HG03520 (cell line): ENCODE results near the gene ENTPD3.

ENCODE experiments used
- ATAC-seq: cut with Tn5 transposase; IDR thresholded peaks from one replicate; pipeline ENCODE4 v1.9.1; 2021; ENCODE audit warnings: mild to moderate bottlenecking, moderate library complexity; ENCODE audit not compliant: unreplicated experiment

ENTPD3 gene, protein sequence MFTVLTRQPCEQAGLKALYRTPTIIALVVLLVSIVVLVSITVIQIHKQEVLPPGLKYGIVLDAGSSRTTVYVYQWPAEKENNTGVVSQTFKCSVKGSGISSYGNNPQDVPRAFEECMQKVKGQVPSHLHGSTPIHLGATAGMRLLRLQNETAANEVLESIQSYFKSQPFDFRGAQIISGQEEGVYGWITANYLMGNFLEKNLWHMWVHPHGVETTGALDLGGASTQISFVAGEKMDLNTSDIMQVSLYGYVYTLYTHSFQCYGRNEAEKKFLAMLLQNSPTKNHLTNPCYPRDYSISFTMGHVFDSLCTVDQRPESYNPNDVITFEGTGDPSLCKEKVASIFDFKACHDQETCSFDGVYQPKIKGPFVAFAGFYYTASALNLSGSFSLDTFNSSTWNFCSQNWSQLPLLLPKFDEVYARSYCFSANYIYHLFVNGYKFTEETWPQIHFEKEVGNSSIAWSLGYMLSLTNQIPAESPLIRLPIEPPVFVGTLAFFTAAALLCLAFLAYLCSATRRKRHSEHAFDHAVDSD

DNA sequence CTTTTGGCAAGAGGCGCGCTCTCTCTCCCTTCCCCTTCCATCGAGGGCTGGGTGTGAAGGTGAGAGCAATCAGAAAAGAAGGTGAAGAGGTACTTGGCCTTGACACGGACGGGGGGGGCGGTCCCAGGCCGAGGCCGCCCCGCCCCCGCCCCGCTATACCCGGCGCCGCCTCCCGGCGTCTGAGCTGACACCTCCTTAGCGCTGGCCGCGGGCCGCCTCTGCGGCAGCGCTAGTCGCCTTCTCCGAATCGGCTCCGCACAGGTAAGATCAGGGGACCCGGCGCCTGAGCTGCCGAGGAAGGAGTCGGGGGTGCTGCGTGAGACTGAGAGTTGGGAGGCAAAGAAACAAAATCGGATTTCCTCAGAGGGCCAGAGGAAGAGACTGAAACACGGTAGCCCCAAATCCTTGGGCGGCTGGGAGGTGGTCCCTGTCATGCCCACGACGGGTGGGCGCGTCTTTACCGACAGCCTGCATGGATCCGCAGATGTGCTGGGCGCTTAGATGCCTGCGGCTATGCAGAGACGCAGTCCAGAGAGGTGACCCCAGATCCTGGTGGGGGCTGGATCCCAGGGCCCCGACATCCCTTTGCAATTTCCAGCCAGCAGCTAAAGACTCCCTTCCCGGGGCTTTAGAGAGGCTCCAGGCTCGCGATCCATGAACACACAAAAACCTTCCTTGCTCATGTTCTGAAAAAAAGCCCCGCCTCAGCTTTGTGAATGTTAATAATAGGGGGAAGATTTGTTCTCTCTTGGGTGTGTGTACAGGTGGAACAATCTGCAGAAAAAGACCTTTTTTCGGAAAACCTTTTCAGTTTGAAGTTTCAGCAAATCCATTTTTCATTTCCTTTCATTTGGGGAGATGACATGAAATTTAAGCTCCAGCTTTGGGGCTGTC, at the start of gene ENTPD3:
Gene ENTPD3, plus strand, starts transcription at position 184 of the 894 bp plus-strand sequence. CDS start 874 bp downstream, outside the sequence.
- ATAC-seq = no peak

DNA sequence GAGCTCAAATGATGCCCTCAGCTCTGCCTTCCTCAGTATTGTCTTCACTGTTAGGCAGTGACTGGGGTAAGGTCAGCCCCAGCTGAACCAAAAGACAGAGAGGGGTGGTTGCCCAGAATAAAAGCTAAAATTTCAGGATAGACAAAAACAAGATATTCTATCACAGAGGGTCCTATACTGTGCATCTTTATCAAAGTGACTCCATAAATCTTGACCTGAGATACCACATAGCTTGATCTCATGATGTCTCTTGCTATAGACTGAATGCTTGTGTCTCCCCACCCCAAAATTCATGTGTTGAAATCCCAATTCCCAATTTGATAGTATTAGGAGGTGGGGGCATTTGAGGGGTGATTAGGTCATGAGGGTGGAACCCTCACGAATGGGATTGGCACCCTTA, 47.1 kb upstream of the ENTPD3 start:
- ATAC-seq = no peak

DNA sequence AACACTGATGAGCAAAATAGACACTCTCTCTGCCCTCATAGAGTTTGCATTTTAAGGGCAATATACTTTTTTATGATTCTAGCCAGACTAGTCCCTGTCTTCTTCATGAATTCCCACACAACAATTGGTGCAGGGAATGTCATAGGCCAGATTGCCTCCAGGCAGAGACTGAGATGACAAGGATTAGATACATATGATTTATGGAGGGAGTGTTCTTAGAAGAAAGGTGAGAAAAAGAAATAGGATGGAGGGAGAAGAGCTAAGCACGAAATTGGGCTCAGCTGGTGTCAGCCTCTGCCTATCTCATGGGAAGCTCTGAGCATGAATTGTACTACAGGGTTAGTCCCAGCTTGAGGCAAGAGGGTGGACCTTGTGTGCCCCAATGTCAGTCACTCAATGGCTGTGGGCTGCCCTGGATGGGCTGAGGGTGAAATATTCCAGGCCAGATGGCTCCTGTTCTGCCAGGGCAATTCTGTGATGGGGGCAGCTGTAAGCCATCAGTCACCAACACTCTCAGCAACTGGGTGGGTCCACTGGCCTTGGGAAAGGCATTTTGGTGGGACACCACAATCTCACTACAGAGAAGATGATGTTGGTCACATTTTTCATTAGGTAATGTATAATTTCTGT, 46.3 kb upstream of the ENTPD3 start:
- ATAC-seq = no peak

DNA sequence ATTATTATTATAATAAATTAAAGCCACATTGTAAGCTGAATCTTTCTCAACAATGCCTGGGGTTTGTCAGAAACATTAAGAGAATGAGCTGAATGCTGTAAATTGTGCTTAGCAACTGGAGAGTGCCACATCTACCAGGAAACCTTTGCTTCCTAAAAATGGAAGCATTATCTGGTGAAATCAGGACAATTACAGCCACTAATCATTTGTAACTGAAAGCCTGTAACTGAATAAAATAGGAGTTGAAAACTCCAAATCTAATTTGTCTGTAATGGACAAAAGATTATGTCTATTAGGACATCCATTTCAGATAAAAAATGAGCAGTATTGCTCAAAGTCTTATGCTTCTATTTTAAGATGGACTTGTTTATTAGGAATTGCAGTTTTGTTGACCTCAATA, 45.3 kb upstream of the ENTPD3 start:
- ATAC-seq = no peak

DNA sequence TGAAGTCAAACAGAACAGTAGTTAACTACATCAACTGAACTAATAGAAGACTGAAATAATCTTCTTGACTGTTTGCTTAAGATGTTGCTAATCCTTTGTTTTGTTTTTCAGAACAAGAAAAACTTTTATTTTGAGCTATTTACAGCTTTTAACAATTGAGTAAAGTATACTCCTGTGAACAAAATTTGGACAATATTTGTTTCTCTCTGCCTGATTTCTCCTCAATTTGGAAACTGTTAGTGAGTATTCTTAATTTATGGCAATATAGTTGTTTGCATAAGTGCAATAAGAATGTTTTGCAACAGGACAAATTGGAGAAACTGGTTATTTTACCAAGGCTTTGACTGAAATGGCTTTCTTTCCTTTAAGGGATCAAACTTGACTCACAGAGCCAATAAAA, 36.5 kb upstream of the ENTPD3 start:
- ATAC-seq = no peak

DNA sequence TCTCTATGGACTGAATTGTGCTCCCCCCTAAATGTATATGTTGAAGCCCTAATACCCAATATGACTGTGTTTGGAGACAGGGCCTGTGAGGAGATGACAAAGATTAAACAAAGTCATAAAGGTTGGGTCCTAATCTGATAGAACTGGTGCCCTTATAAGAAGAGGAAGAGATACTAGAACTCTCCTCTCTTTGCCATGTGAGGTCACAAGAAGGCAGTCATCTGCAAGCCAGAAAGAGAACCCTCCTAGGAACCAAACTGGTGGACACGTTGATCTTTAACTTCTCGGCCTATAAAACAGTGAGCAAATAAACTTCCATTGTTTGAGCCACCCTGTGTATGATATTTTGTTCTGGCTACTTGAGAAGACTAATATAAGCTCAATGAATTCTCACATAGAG, 31.6 kb upstream of the ENTPD3 start:
- ATAC-seq = no peak

DNA sequence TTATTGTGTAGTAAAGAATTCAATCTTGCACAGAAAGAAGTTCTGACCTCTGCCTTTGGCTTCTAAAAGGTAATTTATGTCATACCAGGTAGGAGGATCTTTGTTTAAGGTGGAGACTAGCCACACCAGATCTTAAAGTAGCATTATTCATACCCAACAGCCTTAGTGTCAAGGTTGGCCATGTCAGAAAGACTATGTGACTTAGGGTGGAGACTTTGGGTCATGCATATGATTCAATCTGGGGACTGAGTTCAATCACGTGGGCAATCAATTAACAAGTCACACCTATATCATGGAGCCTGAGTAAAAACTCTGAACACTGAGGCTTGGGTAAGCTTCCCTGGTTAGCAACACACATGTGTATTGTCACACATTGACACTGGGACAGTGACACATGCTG, 28.5 kb upstream of the ENTPD3 start:
- no peak for ATAC-seq

DNA sequence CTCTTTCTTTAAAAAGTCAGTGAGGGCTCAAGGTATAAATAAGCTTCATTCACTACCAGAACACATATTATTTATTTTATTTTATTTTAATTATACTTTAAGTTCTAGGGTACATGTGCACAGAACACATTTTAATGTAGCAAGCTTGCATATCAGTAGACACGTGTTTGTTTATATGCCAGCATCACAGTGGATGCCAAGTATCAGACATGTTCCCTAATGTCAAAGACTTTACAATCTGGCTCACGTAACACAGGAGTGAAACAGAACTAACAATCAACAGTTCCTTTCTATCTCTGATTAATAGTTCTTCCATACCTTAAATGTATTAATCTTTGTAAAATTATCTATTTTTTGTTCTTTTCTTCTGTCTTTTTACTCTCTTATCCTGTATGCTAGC, 23.3 kb upstream of the ENTPD3 start:
- ATAC-seq = no peak

DNA sequence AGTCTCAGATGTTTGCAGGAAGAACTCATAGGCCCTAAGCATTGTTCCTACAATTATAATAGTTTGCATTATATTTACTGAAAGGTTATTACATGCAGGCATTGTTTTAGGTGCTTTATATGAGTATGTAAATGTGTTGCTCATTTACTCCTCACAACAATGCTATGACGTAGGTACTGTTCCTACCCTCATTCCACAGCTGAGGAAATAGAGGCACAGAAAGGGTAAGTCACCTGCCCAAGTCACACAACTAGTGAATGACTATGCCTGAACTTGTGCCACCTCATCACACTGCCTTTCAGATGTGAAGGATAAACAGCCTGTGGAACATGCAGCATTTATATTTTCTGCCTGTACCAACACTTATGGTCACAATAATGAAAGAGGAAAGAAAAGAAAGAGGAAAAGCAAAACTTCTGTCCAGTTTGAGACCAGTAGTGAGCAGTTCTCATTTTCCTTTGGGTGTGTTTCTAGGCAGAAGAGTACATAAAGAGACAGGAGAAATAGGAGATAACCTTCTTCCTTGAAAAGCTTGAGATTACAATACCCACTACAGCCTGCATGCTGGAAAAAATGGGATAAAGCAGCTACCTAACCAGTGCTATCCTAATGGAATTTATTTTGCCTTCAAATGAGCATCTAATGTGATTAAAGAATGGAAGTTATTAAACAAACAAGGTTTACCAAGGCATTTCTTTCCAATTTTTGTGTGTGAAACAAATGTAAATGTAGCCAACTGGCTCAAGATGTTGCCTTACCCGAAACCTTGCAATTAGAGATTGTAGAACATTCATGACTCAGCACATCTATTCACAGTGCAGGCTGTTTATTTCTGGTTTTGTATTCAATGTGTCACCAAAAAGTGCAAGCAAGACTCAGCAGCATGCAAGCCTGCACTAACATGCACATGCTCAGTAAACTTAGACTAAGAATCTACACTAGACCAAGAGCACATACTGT, 20.5 kb upstream of the ENTPD3 start:
- ATAC-seq = no peak

DNA sequence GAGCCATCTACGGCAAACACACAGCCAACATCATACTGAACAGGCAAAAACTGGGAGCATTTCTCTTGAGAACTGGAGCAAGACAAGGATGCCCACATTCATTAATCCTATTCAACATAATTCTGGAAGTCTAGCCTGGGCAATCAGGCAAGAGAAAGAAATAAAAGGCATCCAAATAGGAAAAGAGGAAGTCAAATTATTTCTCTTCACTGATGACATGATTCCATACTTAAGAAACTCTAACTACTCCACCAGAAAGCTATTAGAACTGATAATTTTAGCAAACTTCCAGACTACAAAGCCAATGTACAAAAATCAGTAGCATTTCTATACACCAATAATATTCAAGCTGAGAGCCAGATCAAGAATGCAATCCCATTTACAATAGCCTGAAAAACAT, 17.3 kb upstream of the ENTPD3 start:
- no peak for ATAC-seq

DNA sequence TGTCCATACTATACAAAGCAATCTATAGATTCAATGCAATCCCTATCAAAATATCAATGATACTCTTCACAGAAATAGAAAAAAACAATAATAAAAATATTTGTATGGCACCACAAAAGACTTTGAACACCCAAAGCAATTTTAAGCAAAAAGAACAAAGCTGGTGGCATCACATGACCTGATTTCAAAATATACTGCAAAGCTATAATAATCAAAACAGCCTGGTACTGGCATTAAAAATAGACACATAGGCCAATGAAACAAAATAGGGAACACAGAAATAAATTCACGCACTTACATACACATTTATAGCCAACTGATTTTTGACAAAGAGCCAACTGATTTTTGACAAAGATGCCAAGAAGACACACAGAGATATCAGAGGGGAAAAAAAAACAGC, 9.2 kb upstream of the ENTPD3 start:
- no peak for ATAC-seq

DNA sequence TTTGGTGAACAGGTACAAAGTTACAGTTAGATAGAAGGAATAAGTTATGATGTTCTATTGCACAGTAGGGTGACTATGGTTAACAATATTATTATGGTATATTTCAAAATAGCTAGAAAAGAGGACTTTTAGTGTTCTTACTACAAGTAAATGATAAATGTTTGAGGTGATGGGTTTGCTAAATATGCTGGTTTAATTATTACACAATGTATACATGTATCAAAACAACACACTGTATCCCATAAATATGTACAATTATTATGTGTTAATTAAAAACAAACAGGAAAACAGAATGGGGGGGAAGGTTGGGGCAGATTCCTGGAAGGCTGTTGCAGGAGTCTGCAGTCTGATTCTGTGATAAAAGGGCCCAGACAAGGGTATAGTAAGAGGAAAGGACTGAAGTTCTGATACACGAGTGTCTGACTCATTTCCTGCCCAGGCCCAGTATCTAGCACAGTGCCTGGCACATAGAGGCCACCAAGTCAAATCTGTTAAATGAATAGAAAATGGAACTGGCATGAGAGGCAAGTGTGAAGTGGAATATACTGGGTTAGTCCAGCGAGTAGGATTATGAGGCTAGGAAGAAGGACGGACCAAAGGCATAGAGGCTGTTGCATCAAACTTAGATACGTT, 7.2 kb upstream of the ENTPD3 start:
- ATAC-seq = no peak

DNA sequence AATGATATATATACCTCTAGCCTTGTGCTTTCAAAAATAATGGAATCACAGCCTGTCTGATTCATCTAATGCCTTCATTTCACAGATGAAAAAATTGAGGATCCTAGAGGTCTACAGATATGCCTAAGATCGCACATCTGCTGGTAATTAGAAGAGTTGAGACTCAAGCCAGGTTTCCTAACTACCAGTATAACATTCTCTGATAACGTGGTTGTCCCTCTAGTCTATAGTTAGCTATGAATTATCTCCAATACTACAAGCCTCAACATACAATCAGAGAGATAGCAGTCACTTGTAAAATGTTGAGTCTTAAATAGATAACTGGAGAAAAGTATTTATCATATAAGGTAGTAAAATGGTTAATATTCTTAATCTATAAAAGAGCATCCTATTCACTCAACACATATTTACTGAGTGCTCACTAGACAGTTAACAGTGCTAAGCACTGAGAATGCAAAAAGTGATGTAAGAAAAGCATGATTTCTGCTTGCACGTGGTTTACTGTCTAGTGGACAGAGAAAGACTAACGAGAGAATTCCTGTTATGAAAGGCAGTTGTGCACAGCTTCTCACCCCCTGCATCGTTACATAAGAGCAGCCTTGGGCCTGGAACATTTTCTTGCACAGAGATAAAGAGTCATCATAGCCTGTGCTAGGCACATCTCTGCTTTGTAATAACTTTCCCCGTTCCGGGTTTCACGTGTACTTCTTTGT, 4.9 kb upstream of the ENTPD3 start:
- ATAC-seq = no peak

DNA sequence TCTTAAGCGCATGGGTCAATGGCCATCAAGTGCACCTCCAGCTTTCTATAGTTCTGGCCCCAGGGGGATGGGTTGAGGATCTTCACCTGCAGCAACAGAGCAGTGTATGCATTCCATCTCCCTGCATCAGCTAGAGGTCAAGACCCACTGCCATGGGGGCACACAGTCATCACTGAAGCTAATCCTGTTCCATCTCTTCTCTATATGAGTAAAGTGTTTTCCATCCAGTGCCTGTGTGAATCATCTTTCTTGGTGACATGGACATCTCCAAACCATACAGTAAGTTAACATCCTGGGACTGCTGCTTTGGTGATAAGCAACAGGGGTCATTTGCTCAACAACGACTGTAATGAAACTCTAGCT, 4.4 kb upstream of the ENTPD3 start:
- ATAC-seq = no peak

DNA sequence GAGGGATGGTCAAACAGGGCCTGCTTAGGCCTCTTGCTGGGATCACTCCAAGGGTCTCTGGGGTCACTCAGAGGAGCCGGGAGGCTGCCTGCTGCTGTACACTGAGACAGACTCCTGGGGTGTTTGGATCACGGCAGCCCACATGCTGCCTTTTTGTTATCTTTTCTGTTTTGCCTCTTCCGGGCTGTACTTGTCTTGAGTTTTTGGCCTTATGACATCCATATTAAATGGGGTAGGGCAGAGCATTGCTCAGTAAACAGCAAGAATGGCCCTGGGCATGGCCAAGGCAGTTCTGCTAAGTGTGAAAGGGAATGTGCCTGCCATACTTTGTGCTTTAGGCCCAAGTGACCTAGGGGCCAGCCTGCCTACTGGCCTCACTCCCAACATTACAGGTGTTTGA, 771 bp upstream of the ENTPD3 start:
- ATAC-seq = no peak

DNA sequence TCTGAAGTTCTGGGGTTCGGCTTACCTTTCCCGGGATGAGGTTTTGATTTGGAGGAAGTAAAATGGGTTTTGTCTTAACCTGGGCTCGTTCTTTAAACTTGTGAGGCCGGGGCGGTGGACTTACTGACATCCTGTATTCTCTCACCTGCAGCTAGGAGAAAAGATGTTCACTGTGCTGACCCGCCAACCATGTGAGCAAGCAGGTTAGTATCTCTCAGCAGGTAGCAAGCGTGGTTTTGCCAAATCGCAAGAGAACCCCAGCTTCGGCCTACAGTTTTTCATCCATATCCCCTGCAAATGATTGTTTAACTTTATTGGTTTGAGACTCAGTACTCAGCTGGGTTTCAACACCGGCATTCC, 891 bp downstream of the ENTPD3 start:
- no peak for ATAC-seq

DNA sequence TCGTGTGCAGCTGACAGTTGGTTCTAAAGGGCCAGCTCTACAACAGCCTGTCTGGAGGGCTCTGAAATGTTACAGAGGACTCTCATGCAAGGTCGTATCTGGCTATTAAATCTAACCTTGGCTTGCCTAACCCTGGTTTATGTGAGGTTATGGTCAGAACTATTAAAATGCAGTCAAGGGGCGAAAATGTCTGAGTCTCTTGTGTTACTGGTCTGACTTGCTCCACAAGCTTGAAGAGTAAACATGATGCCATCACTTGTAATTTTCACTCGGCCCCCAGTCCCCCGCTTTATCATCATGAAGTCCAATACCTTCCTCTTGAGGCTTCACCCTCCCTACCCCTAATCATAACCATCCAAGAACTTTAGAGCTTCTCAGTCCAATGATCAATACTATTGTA, 9.4 kb downstream of the ENTPD3 start:
- no peak for ATAC-seq

DNA sequence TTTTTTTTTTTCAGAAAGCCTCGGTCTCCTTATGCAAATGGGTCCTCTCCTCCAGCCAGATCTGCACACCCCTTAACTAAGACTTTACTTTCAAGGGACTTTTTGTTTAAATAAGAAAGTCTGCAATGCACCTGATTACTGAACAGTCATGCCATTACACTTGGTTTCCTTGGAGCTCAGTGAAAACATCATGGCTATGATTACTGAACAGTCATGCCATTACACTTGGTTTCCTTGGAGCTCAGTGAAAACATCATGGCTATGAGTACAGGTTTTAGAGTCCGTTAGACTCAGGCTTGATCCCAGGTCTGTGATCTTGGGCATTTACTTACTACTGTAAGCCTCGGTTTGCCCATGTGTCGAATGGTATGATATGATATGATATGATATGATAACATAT, 10.1 kb downstream of the ENTPD3 start:
- no peak for ATAC-seq

DNA sequence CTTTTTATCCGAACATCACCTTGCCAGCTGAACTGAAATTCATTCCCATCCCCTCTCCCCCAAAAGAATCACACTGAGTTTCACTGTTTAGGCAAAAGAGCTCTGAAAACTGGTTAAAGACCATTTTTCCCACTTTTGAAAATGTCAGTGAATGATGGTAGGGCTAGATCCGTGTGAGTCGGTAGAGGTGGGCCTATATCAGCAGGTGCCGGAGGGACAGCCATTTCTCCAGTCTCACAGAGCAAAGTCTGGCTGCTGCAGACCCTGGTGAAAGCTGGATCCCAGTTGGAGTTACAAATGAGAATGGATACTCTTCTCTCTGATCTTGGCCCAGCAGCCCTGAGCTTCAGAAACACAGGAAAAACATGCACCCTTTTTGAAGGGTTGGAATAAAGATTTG, 10.9 kb downstream of the ENTPD3 start:
- ATAC-seq = no peak
